Posterior cingulate gyrus (tissue), 11 donors: ENCODE results near the gene F5.

Source experiments
- DNase-seq, 10 donors: peaks; one replicate each; pipeline versions ENCODE4 v3.0.0 to v3.0.0-alpha.2; 2020 to 2021; ENCODE audit warnings: mixed read lengths in 3 of 10
- intact Hi-C: fragments of 100-400 bp; cut with DNase I; formaldehyde crosslinking; loops from one replicate; pipeline ENCODE4 v1.15.1; 2023

Gene F5

GRCh38 chr1:169588785-169589485, 2.7 kb upstream of the F5 start:
- intact Hi-C loops, result no loop called here
- DNase-seq, result no peak

GRCh38 chr1:169588112-169588511, 1.8 kb upstream of the F5 start:
- DNase-seq, result no peak
- intact Hi-C loops, result no loop called here

DNA sequence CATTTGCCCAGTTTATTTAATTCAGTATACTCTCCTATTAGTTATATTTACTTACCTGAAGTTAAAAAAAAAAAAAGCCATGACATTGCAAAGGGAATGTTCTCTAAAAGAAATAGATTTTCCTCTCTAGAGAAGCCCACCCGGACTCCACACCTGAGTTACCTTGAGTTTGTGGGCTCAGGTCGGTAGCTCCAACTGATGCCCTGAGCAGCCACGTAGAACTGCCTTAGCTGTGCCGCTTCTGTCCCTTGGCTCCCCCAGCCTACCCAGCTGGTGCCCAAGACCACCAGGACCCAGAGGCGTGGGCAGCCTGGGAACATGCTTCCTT, 250 bp downstream of the F5 start:
- intact Hi-C loops, result no loop called here
- DNase-seq, result no peak

DNA sequence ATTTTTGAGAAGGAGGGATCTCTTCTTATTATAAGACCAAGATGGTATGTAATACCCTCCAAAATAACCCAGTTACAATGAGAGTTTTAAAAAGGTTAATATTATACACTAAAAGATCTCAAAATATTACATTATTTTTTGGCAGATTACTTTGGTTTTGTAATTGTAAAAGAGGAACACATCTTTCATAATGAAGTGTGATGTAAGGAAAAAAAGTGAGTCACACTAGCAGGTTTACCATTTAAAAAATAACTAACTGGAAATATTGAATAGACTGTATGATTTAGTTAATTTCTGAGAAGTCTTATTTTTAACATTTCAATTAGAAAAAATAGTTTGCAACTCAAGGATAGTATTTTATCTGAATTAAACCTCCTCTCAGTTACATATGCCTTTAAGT, 1.1 kb downstream of the F5 start:
- DNase-seq, result no peak
- intact Hi-C loops, result no loop called here

- no peak for DNase-seq
- intact Hi-C loops, result no loop called here
Measured at GRCh38 chr1:169584483-169585144, 1.7 kb downstream of the F5 start.

DNA sequence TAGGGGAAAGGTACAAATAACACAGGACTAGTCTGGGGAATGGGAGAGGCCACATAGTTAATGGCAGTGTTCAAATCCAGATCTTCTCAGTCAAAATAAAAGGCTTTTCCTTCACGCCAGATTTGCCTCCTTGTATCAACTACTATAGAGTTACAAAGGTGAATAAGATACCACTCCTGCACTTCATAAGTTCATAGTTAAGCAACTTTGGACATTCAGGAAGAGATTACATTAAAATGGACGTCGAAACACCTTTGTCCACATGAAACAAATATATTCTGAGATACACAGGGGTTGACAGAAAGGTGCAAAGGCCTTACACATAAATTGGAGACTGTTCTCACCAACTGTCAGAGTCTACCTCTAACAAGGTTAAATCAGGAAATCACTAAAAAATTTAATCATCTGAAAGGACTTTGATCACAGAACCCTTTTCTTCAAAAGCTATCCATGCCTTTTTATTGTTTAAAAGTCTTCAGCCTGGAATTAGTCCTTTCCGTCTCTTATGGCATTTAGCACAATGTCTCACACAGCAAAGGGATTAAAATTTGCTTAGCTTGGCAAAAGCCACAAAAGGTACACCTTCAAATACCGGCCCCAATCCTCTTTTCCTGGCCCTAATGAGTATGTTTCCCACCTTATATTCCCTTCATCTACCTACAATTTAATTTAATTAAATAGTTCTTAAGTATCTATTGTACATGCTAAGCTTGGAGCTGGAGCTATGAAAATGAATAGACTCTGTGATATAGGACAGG, 8.1 kb downstream of the F5 start:
- intact Hi-C loops, result no loop called here
- no peak for DNase-seq

DNA sequence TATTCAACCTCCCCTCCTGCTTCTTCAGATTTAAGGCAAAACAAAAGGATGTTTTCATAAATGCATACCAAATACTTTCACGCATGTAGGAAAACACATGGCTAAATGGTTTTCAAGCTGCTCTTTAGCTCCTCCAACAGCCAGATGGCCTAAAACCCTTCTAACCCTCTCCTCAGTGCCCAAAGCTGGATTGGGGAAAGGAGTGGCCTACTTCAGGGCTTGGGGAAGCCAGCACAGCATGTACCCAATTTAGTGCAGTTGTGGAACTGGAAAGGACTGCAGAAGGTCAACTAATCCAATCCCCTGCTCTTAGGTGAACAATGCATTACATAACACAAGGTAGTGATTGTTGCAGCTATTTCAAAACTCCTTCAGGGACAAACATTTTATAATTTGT, 9.3 kb downstream of the F5 start:
- intact Hi-C loops, result no loop called here
- no peak for DNase-seq

GRCh38 chr1:169576241-169576934, 9.9 kb downstream of the F5 start:
- no peak for DNase-seq
- intact Hi-C loops, result no loop called here

DNA sequence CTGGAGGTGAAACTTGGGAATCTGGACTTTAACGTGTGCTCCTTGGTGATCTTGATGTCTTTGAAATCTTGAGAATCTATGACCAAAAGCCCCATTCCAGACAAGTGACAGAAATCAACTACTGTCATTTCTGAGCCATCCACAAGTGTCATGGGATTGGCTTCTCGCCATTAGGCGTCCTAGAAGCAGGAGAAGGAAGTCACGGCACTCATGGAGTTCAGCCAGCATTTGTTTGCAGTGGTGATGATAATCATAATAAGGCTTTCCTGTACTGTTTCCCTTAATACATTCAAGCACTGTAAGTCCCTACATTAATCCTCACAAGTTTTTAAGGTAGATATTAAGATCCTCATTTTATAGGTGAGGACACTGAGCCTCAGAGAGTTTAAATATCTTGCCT, 11.9 kb downstream of the F5 start:
- DNase-seq, result no peak
- intact Hi-C loops, result no loop called here

GRCh38 chr1:169572187-169572586, 14.1 kb downstream of the F5 start:
- intact Hi-C loops, result no loop called here

GRCh38 chr1:169571450-169571849, 14.8 kb downstream of the F5 start:
- intact Hi-C loops, result no loop called here

More at GRCh38 chr1:169572187-169572586, 14.1 kb downstream of the F5 start:
- no peak for DNase-seq

GRCh38 chr1:169570172-169570574, 16.1 kb downstream of the F5 start:
- intact Hi-C loops, result no loop called here

More at GRCh38 chr1:169571450-169571849, 14.8 kb downstream of the F5 start:
- DNase-seq, result no peak

DNA sequence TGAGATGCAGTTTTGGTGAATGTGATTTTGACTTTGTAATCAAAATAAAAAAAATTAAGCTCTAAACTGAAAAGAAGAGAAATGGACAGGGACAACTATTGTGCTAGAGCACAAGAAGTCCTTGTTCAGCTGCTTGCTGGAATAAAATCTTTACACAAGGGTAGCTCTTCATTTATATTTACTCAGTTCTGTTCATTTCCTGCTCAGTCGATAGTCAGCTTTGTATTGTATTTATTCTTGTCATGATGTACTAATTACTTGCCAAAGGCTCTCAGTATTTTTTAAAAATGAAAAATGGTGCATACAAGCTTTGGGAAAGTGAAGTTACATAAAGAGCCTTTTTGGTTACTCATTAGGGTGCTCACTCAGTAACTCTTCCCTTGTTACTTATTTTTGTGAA, 17.8 kb downstream of the F5 start:
- DNase-seq, result no peak
- intact Hi-C loops, result no loop called here

More at GRCh38 chr1:169570172-169570574, 16.1 kb downstream of the F5 start:
- no peak for DNase-seq

DNA sequence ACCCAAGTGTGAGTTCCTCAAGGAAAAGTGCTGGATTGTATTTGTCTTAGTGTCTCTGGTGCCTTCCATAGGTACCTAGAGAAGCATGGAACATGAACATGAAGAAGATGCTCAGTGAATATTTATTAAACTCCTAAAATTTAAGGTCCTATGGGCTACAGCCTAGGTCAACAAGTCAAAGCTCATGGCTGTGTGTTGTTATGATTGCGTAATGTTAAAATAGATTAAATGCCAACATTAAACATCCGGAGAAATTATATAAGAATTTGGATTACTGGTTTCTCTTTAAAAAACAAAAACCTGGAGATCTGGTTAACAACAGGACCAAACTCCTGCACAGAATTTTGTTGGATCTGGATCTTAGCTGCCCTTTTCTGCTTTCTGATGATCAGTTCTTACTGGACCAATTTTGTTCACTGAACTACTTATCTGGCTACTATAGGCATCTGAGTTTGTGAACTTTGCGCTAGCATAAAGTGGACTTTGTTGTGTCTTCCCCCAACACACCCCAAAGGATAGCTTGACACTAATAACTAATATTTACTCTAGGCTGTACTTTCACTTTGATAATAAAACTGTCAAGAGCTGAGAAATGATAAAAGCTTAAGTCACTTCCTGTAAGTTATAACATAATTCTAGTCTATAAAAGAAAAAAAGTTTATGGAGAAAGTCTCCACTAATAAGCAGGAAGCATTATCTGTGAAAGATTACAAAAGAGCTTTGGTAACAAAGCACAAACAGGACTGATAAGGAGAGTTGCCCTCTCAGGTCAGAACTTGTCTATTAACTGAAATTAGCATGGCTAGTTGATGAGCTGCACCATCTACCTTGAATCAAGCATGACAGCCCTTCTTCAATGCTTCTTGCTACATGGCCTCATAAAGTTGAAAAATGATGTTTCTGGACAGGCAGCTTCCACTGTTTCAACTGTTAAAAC, 20.7 kb downstream of the F5 start:
- DNase-seq, result no peak
- intact Hi-C loops, result no loop called here

- intact Hi-C loops, result no loop called here
- DNase-seq, result no peak
Measured at GRCh38 chr1:169563650-169564049, 22.6 kb downstream of the F5 start.

DNA sequence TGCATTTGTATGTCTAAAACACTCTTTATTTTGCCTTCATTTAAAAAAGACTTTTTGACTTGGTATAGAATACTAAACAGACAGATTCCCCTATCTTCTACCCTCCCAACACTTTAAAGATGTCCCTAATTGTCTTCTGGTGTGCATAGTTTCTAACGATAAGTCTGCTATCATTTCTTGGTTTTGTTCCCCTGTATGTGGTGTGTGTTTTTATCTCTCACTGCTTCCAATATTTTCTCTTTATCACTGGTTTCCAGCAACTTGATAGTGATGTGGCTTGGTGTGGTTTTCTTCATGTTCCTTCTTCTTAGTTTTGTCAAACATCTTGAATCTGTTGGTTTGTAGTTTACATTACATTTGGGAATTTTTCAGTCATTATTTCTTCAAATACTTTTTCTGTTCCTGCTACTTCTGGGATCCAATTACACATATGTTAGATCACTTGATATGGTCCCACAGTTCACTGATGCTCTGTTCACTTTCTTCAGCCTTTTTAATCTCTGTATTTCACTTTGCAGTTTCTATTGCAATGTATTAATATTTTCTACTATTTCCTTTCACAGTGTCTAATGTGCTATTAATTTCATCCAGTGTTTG, 23.2 kb downstream of the F5 start:
- intact Hi-C loops, result no loop called here
- DNase-seq, result no peak

DNA sequence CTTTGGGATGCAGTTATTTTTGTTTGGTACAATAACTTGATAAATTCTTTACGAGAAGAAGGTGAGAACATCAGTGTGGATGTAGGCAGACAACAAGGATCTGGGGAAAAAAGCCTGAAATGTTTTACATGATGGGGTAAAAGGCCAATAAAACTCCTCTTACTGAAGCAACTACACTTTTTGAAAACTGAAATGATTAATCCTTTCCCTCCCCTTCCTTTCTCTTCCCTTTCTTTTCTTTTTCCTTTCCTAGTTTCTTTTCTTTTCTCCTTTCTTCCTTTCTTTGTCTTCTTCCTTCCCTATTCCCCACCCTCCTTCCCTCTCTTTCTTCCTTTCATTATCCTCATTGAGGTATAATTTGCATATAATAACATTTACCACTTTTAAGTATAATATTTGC, 24.6 kb downstream of the F5 start:
- intact Hi-C loops, result no loop called here
- DNase-seq, result no peak

- intact Hi-C loops, result no loop called here
Measured at GRCh38 chr1:169557131-169557530, 29.1 kb downstream of the F5 start.

DNA sequence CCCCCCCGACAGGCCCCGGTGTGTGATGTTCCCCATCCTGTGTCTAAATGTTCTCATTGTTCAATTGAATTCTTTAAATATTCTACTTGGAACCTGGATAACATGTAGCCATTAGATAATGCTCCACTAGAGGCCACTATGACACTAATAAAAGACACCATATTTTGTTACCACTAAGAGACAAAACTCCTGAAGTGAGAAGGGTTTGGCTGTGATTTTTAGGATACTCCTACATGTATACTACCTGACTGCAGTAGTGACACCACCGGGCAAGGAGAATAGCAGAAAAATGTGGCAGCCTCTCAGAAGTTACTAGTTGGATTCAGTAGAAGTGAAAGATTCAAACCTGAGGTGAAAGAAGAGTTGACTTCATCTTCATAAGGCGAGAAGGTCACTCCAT, 36.0 kb downstream of the F5 start:
- intact Hi-C loops, result loop anchor here (5.0 kb wide), 1 partner anchor 257 kb away; no protein-coding TSS in a partner anchor
- no peak for DNase-seq

More at GRCh38 chr1:169557131-169557530, 29.1 kb downstream of the F5 start:
- DNase-seq, result no peak
